ENCODE measurements around the gene ADAMTS17.
A peak's percentile ranks its signal among the peaks of the same experiment; 100 is the strongest.
"Not testable (repeated sequence)": the region's sequence is repeated elsewhere in the genome, so short reads cannot be mapped to it uniquely, and the experiment has no call there.

ADAMTS17 gene

GRCh38 chr15:100341750-100342560 is at the start of gene ADAMTS17:
TSS of gene ADAMTS17 (minus strand) at chr15:100341975. CDS start at chr15:100341899, 76 bp downstream.
- DNase-seq, result no peak

- DNase-seq, result no peak
Observed at GRCh38 chr15:100385300-100386050, 43.7 kb upstream of the ADAMTS17 start.

- no peak for DNase-seq
Observed at GRCh38 chr15:100384108-100384410, 42.3 kb upstream of the ADAMTS17 start.

GRCh38 chr15:100383302-100384107 is 41.7 kb upstream of the ADAMTS17 start:
- DNase-seq, result peak; percentile 60

- DNase-seq, result no peak
Observed at GRCh38 chr15:100373942-100374341, 32.2 kb upstream of the ADAMTS17 start.

- DNase-seq, result no peak
Observed at GRCh38 chr15:100373120-100373896, 31.5 kb upstream of the ADAMTS17 start.

- no peak for DNase-seq
Observed at GRCh38 chr15:100372739-100373119, 31.0 kb upstream of the ADAMTS17 start.

- DNase-seq, result peak; percentile 3
Observed at GRCh38 chr15:100355342-100355741, 13.6 kb upstream of the ADAMTS17 start.

GRCh38 chr15:100353449-100353848 is 11.7 kb upstream of the ADAMTS17 start:
- DNase-seq, result no peak

GRCh38 chr15:100350434-100351226 is 8.9 kb upstream of the ADAMTS17 start:
- DNase-seq, result peak; percentile 85

GRCh38 chr15:100349696-100350433 is 8.1 kb upstream of the ADAMTS17 start:
- DNase-seq, result peak; percentile 54

- no peak for DNase-seq
Observed at GRCh38 chr15:100349321-100349695, 7.5 kb upstream of the ADAMTS17 start.

GRCh38 chr15:100348578-100348977 is 6.8 kb upstream of the ADAMTS17 start:
- no peak for DNase-seq

GRCh38 chr15:100346866-100347512 is 5.2 kb upstream of the ADAMTS17 start:
- DNase-seq, result no peak

GRCh38 chr15:100345438-100345837 is 3.7 kb upstream of the ADAMTS17 start:
- no peak for DNase-seq

GRCh38 chr15:100343251-100343650 is 1.5 kb upstream of the ADAMTS17 start:
- DNase-seq, result no peak

GRCh38 chr15:100341239-100341749 is 481 bp downstream of the ADAMTS17 start:
- no peak for DNase-seq

GRCh38 chr15:100340721-100341238 is 995 bp downstream of the ADAMTS17 start:
- DNase-seq, result no peak

- no peak for DNase-seq
Observed at GRCh38 chr15:100339999-100340398, 1.8 kb downstream of the ADAMTS17 start.

GRCh38 chr15:100339451-100339850 is 2.3 kb downstream of the ADAMTS17 start:
- DNase-seq, result not testable (repeated sequence)

Data from SHP77 treated with DMSO at 0.1 percent for 48 hours (cell line).